ENCODE data around the gene GGTA1.
"Not testable (repeated sequence)": the region's sequence is repeated elsewhere in the genome, so short reads cannot be mapped to it uniquely, and the experiment has no call there.

Gene GGTA1

DNA sequence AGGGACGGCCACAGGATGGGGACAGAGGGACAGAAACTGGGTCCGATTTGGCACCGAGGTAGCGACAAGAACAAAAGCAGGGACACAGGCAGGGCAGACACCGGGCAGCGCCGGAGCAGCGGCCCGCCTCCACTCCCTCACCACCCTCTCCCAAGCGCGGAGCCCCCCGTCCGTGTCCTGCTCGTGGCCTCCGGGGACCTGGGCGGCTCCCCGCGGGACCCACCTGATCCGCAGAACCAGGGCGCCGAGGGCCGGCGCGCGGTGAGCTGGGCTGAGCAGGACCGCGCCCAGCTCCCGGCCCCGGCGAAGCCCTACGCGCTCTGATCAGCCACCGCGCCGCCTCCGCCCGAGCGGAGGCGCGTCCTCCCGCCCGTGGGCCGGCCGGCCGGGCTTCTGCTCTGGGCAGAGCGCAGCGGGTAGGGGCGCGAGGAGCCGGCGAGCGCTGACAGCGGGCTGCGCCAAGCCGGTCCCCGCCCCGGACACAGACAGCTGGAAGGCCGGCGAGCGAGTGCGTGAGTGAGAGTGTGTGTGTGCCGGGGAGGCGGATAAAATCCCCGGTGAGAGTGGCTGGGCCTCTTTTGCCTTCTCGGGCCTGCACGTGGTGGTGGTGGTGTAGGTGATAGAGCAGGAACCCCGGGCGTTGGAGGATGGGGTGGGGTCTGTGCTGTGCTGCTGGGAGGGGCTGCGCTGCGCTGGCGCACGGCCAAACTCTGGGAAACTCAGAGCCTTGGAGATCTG lies at the start of gene GGTA1:
TSS of gene GGTA1 (minus strand) at position 418 of the 738 bp plus-strand sequence. CDS start 31,922 bp downstream, outside the sequence.
- DNase-seq, result no peak

- DNase-seq, result no peak
Observed at GRCh38 chr9:121548666-121549065, 49.0 kb upstream of the GGTA1 start.

GRCh38 chr9:121545875-121546423 lies 46.3 kb upstream of the GGTA1 start:
- DNase-seq, result peak; percentile 60

DNA sequence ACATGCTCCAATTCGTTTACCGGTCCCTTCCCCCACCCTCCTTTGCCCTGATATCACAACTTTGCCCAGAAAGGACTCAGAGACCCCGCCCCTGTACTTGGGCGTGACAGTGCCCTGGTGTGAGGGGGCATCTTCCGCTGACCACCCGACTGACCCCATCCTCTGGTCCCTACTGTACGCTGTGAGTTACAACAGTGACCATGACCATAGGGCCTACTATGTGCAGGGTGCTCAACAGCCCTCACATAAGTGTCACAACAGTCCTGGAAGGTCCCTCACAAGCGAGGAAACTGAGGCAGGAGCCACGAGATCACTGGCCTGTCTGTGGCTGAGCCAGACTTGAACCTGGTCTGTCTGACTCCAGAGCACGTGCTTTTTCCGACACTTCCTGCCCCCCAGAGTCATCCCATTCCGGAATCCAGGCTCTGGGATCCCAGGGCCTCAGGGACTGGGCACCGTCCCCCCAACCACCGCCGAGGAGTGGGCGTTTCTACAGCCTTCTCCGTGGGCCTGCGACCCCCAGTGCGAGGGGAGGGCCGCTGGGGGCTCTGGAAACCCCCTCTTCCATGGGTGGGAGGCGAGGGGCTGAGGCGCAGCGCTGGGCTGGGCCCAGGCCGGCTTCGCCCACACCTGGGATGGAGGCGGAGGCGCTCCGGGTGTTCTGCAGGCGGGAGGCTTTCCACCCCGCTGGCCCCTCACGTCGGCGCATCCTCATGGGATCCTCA lies 45.7 kb upstream of the GGTA1 start:
- DNase-seq, result no peak

DNA sequence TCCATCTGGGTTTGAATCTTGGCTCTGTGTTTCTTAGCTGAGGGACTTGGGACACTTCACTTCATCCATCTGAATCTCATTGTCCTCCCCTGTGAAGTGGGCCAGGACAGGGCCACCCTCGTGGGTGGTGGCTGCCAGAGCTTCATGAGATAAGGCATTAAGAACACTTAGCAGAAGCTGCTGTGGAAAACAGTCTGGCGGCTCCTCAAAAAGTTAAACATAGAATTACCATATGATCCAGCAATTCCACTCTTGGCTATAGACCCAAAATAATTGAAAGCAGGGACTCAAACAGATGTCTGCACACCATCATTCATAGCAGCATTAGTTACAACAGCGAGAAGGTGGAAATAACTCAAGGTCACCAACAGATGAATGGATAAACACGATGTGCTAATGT lies 42.4 kb upstream of the GGTA1 start:
- no peak for DNase-seq

GRCh38 chr9:121541256-121541655 lies 41.6 kb upstream of the GGTA1 start:
- DNase-seq, result no peak

- DNase-seq, result no peak
Observed at GRCh38 chr9:121538221-121538620, 38.6 kb upstream of the GGTA1 start.

DNA sequence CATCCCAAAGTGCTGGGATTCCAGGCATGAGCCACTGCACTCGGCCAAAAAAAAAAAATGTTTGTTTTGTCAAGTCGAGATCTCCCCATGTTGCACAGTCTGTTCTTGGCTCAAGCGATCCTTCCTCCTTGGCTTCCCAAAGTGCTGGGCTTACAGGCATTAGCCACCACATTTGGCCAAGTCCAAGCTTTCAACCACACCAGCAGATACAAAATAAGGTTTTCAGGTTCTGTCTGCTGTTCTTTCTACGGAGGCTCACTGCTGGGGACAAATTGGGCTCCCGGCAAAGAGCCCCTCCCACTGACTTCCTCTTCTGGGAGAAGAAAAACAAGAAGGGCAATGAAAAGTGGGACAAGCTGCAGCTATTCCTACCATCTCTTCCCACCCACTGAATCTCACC lies 37.6 kb upstream of the GGTA1 start:
- no peak for DNase-seq

DNA sequence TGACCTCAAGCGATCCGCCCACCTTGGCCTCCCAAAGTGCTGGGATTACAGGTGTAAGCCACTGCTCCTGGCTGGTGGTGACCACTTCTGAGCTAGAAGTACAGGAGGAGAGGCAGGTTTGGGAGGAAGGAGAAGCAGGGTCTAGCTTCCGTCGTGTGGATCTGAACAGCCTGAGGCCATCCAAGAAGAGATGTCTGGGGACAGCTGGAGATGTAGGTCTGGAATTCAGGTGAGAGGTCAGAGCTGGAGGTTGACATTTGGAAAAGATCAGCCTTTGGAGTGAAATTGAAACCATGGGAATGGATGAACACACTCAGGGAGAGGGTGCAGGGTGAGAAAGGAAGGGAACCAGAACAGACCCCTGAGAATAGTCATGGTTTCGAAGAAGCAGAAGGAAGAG lies 33.2 kb upstream of the GGTA1 start:
- DNase-seq, result no peak

GRCh38 chr9:121529237-121529987 lies 29.8 kb upstream of the GGTA1 start:
- no peak for DNase-seq

DNA sequence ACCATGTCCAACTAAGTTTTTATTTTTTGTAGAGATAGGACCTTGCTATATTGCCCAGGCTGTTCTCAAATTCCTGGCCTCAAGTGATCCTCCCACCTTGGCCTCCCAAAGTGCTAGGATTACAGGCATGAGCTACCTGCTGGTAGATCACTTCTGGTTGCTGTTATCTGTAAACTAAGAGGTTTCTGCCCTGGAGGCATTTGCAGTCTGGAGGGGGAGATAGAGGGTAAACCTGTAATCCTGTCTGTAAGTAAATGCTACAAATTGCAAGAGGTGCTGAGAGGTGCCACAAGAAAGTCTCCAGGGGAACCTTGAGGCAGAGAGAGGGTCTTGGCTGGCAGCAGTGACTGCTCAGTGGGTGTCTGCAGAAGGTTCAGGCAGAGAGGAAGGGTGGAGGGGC lies 29.0 kb upstream of the GGTA1 start:
- DNase-seq, result no peak

DNA sequence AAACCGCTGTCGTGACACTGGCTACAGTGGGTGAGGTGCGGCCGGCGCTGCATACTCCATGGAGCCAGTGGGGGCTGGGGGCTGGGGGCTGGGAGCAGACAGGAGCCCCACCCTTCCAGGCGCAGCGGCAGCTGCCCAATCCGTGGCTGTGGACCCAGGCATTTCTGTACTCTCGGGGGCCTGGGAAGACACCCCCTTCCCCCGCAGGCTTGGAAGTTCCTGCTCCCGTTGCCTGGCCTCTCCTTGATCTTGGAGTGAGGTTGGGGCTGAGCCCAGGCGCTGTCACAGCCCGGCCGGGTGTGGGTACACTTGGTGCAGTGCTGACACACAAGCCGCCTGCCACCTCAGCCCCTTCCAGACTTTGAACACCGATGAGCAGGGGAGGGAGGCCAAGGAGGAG lies 27.7 kb upstream of the GGTA1 start:
- no peak for DNase-seq

GRCh38 chr9:121519688-121520087 lies 20.0 kb upstream of the GGTA1 start:
- DNase-seq, result not testable (repeated sequence)

DNA sequence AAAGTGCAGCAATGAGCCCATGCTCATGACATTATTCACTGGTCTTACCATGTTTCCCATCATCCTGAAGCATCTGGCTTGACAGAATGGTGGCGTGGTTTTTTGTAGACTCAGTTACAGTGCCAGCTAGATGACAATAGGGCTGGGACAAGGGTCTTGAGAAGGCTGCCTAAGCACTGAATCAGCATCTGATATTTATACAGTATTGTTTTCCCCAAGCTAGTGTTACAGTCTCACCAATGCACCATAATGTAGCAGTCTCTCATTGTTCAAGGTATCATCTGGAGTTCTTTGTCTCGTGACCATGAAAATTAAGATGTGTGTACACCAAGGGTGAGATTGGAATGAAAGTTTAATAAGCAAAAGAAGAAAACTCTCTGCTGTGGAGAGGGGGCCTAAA lies 19.0 kb upstream of the GGTA1 start:
- no peak for DNase-seq

GRCh38 chr9:121513166-121513565 lies 13.5 kb upstream of the GGTA1 start:
- DNase-seq, result not testable (repeated sequence)

DNA sequence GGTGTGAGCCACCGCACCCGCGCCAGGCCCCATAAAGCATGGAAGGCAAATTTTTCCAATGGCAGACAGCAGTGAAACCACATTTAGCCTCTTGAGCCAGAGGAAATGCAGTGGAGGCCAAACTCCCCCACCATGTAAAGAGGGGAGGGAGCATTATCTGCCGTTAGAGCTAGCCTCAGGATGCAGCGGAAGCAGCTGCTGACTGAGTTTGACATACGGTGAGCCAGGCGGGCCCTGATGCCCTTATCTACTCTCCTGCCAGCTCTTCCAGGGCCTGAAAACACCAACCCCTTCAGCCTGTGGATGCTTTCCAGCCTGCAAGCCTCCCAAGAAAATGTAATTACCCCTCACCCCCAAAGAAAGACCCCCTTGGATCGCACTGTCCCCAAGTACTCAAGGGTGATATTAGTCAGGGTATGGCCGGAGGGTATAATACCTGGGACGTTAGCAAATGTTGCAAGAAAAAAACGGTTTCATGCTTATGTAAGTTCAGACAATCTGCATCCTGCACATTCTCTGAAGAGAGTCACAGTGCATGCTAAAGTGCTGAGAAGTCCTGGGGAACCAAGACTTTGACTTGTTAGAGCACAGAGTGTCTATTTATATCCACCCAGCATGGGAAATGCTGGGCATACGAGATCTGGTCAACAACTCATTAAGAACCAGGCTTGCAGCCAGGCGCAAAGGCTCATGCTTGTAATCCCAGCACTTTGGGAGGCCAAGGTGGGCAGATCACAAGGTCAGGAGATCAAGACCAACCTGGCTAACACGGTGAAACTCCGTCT lies 11.3 kb upstream of the GGTA1 start:
- DNase-seq, result no peak

GRCh38 chr9:121509180-121509579 lies 9.5 kb upstream of the GGTA1 start:
- DNase-seq, result no peak

DNA sequence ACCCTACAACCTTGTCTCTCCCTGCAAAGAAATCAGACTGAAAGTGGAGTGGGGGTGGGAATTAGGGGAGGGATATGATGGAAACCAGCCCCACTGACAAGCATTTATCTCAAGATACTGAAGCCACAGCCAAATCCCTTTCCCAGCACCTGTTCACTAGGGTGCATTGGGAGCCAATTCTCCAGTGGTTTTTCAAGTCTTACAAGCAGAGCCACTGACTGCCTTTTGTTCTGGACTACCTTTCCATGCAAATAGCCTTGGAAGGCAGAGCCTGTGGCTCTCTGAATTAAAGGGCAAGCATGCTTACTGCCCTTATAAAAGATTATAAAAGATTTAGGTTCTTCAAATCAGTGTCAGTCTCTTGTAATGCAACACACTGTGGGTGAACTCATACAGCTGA lies 8.8 kb upstream of the GGTA1 start:
- DNase-seq, result no peak

GRCh38 chr9:121505903-121506735 lies 6.5 kb upstream of the GGTA1 start:
- no peak for DNase-seq

DNA sequence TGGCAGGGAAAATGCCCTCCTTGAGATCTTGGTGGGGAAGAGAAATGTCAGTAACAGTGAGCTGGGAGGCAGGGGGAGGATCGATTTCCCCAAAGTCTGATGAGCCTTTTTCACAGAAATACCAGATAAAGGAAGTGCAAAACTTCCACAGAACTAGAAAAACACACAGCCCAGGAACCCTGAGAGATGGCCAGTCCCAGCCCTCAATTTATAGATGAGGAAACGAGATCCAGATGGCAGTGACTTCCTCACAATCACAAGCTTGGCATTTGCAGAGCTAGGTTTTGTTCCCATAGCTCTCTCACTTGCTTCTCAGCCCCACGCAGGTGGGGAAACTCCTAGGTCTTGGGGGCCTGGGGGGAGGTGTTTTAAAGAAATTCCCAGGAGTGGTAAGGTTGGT lies 3.8 kb upstream of the GGTA1 start:
- no peak for DNase-seq

DNA sequence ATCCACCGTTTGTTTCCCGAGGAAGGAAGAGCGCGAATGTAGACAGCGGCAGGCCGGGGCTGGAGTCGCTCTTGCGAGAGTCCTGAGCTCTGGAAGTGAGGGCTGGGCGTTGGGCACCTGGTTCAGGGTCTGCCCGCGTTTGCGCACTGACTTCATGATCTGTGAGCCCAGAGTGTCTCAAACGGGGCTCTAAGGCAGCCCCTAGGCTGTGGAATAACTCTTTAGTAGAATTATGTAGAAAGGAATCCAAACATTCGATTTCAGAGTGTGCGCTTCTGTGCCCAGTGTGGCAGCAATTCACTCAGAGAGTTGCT lies 478 bp upstream of the GGTA1 start:
- no peak for DNase-seq

DNA sequence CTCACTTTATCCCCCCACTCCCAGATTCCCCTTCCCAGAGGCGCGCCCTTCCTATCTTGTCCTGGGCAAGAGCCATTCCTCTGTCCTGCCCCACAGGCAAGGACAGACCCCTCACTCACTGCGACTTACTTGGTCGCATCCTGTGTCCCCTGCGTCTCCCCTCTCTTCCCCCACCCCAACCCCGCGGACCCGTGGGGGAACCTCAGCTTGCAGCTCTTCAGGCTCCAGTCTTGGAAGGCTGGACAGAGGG lies 542 bp downstream of the GGTA1 start:
- no peak for DNase-seq
